IMR-90 (cell line): ENCODE results near the gene IL4. TPM values are rescaled to one million over a fixed set of nuclear protein-coding genes. Genes with fewer than 3 reads are reported as not detected.

Source experiments
- ATAC-seq: fragments of 200-7000 bp; cut with Tn5 transposase; 2 replicates; pipeline ENCODE4 v1.9.1; 2020; ENCODE audit warnings: low read depth, mild to moderate bottlenecking, moderate library complexity
- BruUV-seq: library from RNA; stranded (reverse); fragments of 400-500 nt; replicated peaks from 2 replicates; lab custom pipeline; 2021; lab: Mats Ljungman, UMichigan
- CTCF ChIA-PET: fragments of 300-600 bp; formaldehyde crosslinking; extraction: SDS; loops from one replicate; lab custom pipeline; 2021; ENCODE audit warnings: antibody characterized with exemption; lab: Yijun Ruan, JAX
- POLR2A ChIA-PET: fragments of 300-600 bp; sonication (Branson Sonifier 250); formaldehyde crosslinking; loops from one replicate; lab custom pipeline; 2022; ENCODE audit warnings: antibody characterized with exemption; ENCODE audit not compliant: unreplicated experiment; lab: Charles Lee
- DNase-seq: peaks from one replicate; pipeline ENCODE4 v3.0.0; 2013
- H2AFZ ChIP-seq: replicated peaks from 2 replicates; pipeline ENCODE3; 2013; ENCODE audit warnings: low read length, mild to moderate bottlenecking; ENCODE audit not compliant: poor library complexity
- H2AK5ac ChIP-seq: 2 replicates; pipeline ENCODE4 v1.6.1; 2013; ENCODE audit warnings: low read depth, low read length, inconsistent platforms
- H2AK9ac ChIP-seq: replicated peaks from 2 replicates; pipeline ENCODE3; 2013; ENCODE audit warnings: mild to moderate bottlenecking, low read depth, low read length, moderate library complexity; ENCODE audit not compliant: poor library complexity
- H2BK120ac ChIP-seq: 2 replicates; pipeline ENCODE4 v1.6.1; 2013; ENCODE audit warnings: low read depth, low read length, inconsistent platforms
- H2BK15ac ChIP-seq: 3 replicates; pipeline ENCODE4 v1.6.1; 2013; ENCODE audit warnings: low read depth, low read length, inconsistent platforms
- H2BK20ac ChIP-seq: 2 replicates; pipeline ENCODE4 v1.6.1; 2013; ENCODE audit warnings: low read depth, mild to moderate bottlenecking, inconsistent platforms, low read length, moderate library complexity
- H2BK5ac ChIP-seq: 2 replicates; pipeline ENCODE4 v1.6.1; 2013; ENCODE audit warnings: mild to moderate bottlenecking, low read depth, low read length, inconsistent platforms; ENCODE audit not compliant: poor library complexity, severe bottlenecking
- H3K14ac ChIP-seq: replicated peaks from 2 replicates; pipeline ENCODE4 v1.6.1; 2013; ENCODE audit warnings: low read depth, low read length, inconsistent platforms
- H3K18ac ChIP-seq: 2 replicates; pipeline ENCODE4 v1.6.1; 2013; ENCODE audit warnings: low read depth, low read length, control low read depth
- H3K23ac ChIP-seq: 2 replicates; pipeline ENCODE4 v1.6.1; 2013; ENCODE audit warnings: low read depth, low read length, inconsistent platforms
- H3K27ac ChIP-seq: 2 replicates; pipeline ENCODE4 v1.5.1; 2013; ENCODE audit warnings: mild to moderate bottlenecking, control low read depth, low read length; ENCODE audit not compliant: insufficient read depth
- H3K27me3 ChIP-seq: 2 replicates; pipeline ENCODE4 v1.6.1; 2013; ENCODE audit warnings: low read length; ENCODE audit not compliant: control insufficient read depth, insufficient read depth
- H3K36me3 ChIP-seq: 2 replicates; pipeline ENCODE4 v1.6.1; 2013; ENCODE audit warnings: low read length, mixed read lengths; ENCODE audit not compliant: control insufficient read depth, insufficient read depth
- H3K4ac ChIP-seq: 2 replicates; pipeline ENCODE4 v1.6.1; 2013; ENCODE audit warnings: low read depth, low read length, inconsistent platforms
- H3K4me1 ChIP-seq: 2 replicates; pipeline ENCODE4 v1.6.1; 2013; ENCODE audit warnings: low read length, mixed read lengths; ENCODE audit not compliant: control insufficient read depth, insufficient read depth
- H3K4me2 ChIP-seq: 2 replicates; pipeline ENCODE4 v1.6.1; 2013; ENCODE audit warnings: low read depth, mild to moderate bottlenecking, control low read depth, low read length, moderate library complexity
- H3K4me3 ChIP-seq: 2 replicates; pipeline ENCODE4 v1.5.1; 2013; ENCODE audit warnings: low read depth, mild to moderate bottlenecking, control low read depth, low read length, moderate library complexity; ENCODE audit not compliant: insufficient read depth
- H3K56ac ChIP-seq: 2 replicates; pipeline ENCODE4 v1.6.1; 2013; ENCODE audit warnings: low read length, inconsistent platforms; ENCODE audit not compliant: insufficient read depth; ENCODE audit errors: extremely low read depth
- H3K79me1 ChIP-seq, 2 experiments: 2 replicates each; pipeline ENCODE4 v1.6.1; 2013; ENCODE audit warnings: low read length in 2 of 2, inconsistent platforms in 1 of 2, low read depth in 1 of 2
- H3K9ac ChIP-seq: 2 replicates; pipeline ENCODE4 v1.6.1; 2013; ENCODE audit warnings: low read depth, low read length, control low read depth
- H3K9me1 ChIP-seq: 2 replicates; pipeline ENCODE4 v1.6.1; 2013; ENCODE audit warnings: low read length, inconsistent platforms; ENCODE audit not compliant: insufficient read depth
- H3K9me3 ChIP-seq: 2 replicates; pipeline ENCODE4 v1.6.1; 2013; ENCODE audit warnings: low read length; ENCODE audit not compliant: control insufficient read depth, insufficient read depth
- H4K20me1 ChIP-seq: 2 replicates; pipeline ENCODE4 v1.6.1; 2013; ENCODE audit warnings: low read length, inconsistent platforms; ENCODE audit not compliant: insufficient read depth
- H4K5ac ChIP-seq: 2 replicates; pipeline ENCODE4 v1.6.1; 2013; ENCODE audit warnings: mild to moderate bottlenecking, low read depth, low read length, control low read depth
- H4K8ac ChIP-seq, 2 experiments: 2 replicates each; pipeline ENCODE4 v1.6.1; 2013; ENCODE audit warnings: low read depth in 2 of 2, low read length in 2 of 2, control low read depth in 1 of 2, inconsistent platforms in 1 of 2
- H4K91ac ChIP-seq: 2 replicates; pipeline ENCODE4 v1.6.1; 2013; ENCODE audit warnings: low read depth, low read length, inconsistent platforms; ENCODE audit not compliant: insufficient read depth
- BHLHE40 ChIP-seq: fragments of 150-350 bp; IDR thresholded peaks from 2 replicates; pipeline ENCODE4 v1.6.1; 2016; ENCODE audit warnings: mild to moderate bottlenecking, low read depth, low read length
- CEBPB ChIP-seq: IDR thresholded peaks from 2 replicates; pipeline ENCODE4 v1.6.1; 2012; ENCODE audit warnings: low read depth, low read length, improper control_type of control experiment
- CHD1 ChIP-seq: IDR thresholded peaks from 2 replicates; pipeline ENCODE4 v1.6.1; 2012; ENCODE audit warnings: low read depth, low read length, improper control_type of control experiment
- CTCF ChIP-seq: conservative IDR thresholded peaks from 2 replicates; pipeline ENCODE4 v1.5.1; 2012; ENCODE audit warnings: mild to moderate bottlenecking, low read depth, low read length, improper control_type of control experiment
- ELK1 ChIP-seq: fragments of 150-350 bp; IDR thresholded peaks from 2 replicates; pipeline ENCODE4 v1.6.1; 2016; ENCODE audit warnings: low read depth, mild to moderate bottlenecking, low read length, moderate library complexity, borderline replicate concordance
- FOS ChIP-seq: fragments of 150-350 bp; IDR thresholded peaks from 2 replicates; pipeline ENCODE4 v1.6.1; 2016; ENCODE audit warnings: low read depth, low read length
- MAFK ChIP-seq: IDR thresholded peaks from 2 replicates; pipeline ENCODE4 v1.6.1; 2012; ENCODE audit warnings: low read depth, low read length, improper control_type of control experiment
- MAZ ChIP-seq: IDR thresholded peaks from 2 replicates; pipeline ENCODE4 v1.6.1; 2012; ENCODE audit warnings: low read depth, mild to moderate bottlenecking, low read length, improper control_type of control experiment, moderate library complexity, borderline replicate concordance
- MXI1 ChIP-seq: IDR thresholded peaks from 2 replicates; pipeline ENCODE4 v1.6.1; 2012; ENCODE audit warnings: low read depth, mild to moderate bottlenecking, low read length, moderate library complexity, borderline replicate concordance
- NFE2L2 ChIP-seq: fragments of 150-350 bp; IDR thresholded peaks from 2 replicates; pipeline ENCODE4 v1.6.1; 2016; ENCODE audit warnings: low read depth, mild to moderate bottlenecking, low read length
- POLR2A ChIP-seq: IDR thresholded peaks from 2 replicates; pipeline ENCODE4 v1.6.1; 2012; ENCODE audit warnings: mild to moderate bottlenecking, low read depth, low read length
- RAD21 ChIP-seq: IDR thresholded peaks from 2 replicates; pipeline ENCODE4 v1.6.1; 2012; ENCODE audit warnings: low read length, improper control_type of control experiment
- RCOR1 ChIP-seq: IDR thresholded peaks from 2 replicates; pipeline ENCODE4 v1.6.1; 2012; ENCODE audit warnings: mild to moderate bottlenecking, low read length, improper control_type of control experiment; ENCODE audit not compliant: insufficient replicate concordance
- RFX5 ChIP-seq: IDR thresholded peaks from 2 replicates; pipeline ENCODE4 v1.8.0; 2012; ENCODE audit warnings: low read depth, mild to moderate bottlenecking, low read length, moderate library complexity
- SMC3 ChIP-seq: fragments of 150-350 bp; IDR thresholded peaks from 2 replicates; pipeline ENCODE4 v1.6.1; 2016; ENCODE audit warnings: low read depth, mild to moderate bottlenecking, antibody characterized with exemption, low read length, moderate library complexity
- USF2 ChIP-seq: fragments of 150-350 bp; IDR thresholded peaks from 2 replicates; pipeline ENCODE4 v1.6.1; 2017; ENCODE audit warnings: mild to moderate bottlenecking, antibody characterized with exemption, low read length, low read depth
- WGBS, 2 experiments: methylation state at CpG; one replicate each; pipeline versions ENCODE4 v1.1.5 to v1.1.7; 2013; ENCODE audit warnings: missing lambda C conversion rate in 2 of 2; ENCODE audit not compliant: insufficient read length in 1 of 2; ENCODE audit errors: extremely low coverage in 2 of 2; 5-methylcytosine and 5-hydroxymethylcytosine counted together
- dilution Hi-C: fragments of 300-500 bp; cut with HindIII; formaldehyde crosslinking; loops from one replicate; pipeline ENCODE4 v1.14.3; 2018; ENCODE audit warnings: low sequenced_read_pairs; ENCODE audit not compliant: unreplicated experiment
- in situ Hi-C: fragments of 300-500 bp; cut with MboI; formaldehyde crosslinking; loops from 3 replicates; pipeline ENCODE4 v1.14.3; 2019; ENCODE audit warnings: low sequenced_read_pairs, inconsistent platforms, mixed read lengths
- intact Hi-C: fragments of 100-400 bp; cut with micrococcal nuclease; formaldehyde crosslinking; loops from 2 replicates; pipeline ENCODE4 v1.10.0; 2022
- polyA plus RNA-seq, 3 experiments: library from polyadenylated mRNA; depleted of rRNA; stranded (reverse); fragments of >200 nt; gene quantifications; 2 replicates each; pipeline ENCODE4 v1.2.3, GENCODE V29; 2012; ENCODE audit warnings: low replicate concordance in 1 of 3
- total RNA-seq: library from RNA; depleted of rRNA; stranded (reverse); fragments of >200 nt; gene quantifications from 2 replicates; pipeline ENCODE4 v1.2.3, GENCODE V29; 2012

IL4 gene
- total and polyA plus RNA-seq, 2 of the 4 experiments (the other 2 are of a cell fraction), result not detected

- no peaks in the 10 kb centered on the region for H4K20me1 ChIP-seq
- no TSS peak for BruUV-seq
Observed at GRCh38 chr5:132639706-132640130, 34.1 kb upstream of the IL4 start.

More at GRCh38 chr5:132639706-132640130, 34.1 kb upstream of the IL4 start:
- no peak overlapping the region for H2BK5ac ChIP-seq
- no peak overlapping the region for H2BK120ac ChIP-seq
- H4K8ac ChIP-seq, result no peak overlapping the region
- no peak overlapping the region for H4K91ac ChIP-seq
- H2AK9ac ChIP-seq, result no peak overlapping the region
- H3K27me3 ChIP-seq, result no peaks in the 10 kb centered on the region
- H3K9me3 ChIP-seq, result no peaks in the 10 kb centered on the region
- no peak overlapping the region for H3K27ac ChIP-seq
- no peak overlapping the region for H3K23ac ChIP-seq
- no peak overlapping the region for H2BK15ac ChIP-seq
- H2AFZ ChIP-seq, result no peak overlapping the region
- H2BK20ac ChIP-seq, result no peak overlapping the region
- no peaks in the 10 kb centered on the region for H3K79me1 ChIP-seq
- intact Hi-C loops (loop anchor here (5.0 kb wide), 1 partner anchor 78 kb away; no protein-coding TSS in a partner anchor), in situ Hi-C loops (no loop called here), dilution Hi-C loops (no loop called here)
- no peak overlapping the region for H3K56ac ChIP-seq
- H3K14ac ChIP-seq, result no peak overlapping the region
- no peak overlapping the region for H3K4me2 ChIP-seq
- CTCF ChIA-PET, result no interaction called here
- no peak overlapping the region for H3K9ac ChIP-seq
- H3K36me3 ChIP-seq, result peaks cover 35% of the 10 kb centered on the region
- H3K9me1 ChIP-seq, result peaks cover 6% of the 10 kb centered on the region
- TF ChIP-seq MAFK (no peak), RAD21 (no peak), CEBPB (no peak), CTCF (no peak), POLR2A (no peak), RCOR1 (no peak), SMC3 (no peak), CHD1 (no peak), BHLHE40 (no peak), RFX5 (no peak), MAZ (no peak), NFE2L2 (no peak), FOS (no peak), ELK1 (no peak), USF2 (no peak), MXI1 (no peak)
- no peak overlapping the region for H2AK5ac ChIP-seq
- H4K5ac ChIP-seq, result no peak overlapping the region
- no peak for ATAC-seq
- WGBS, 2 experiments, result no CpG with 5 or more reads among the region's 2 CpGs
- POLR2A ChIA-PET, result no interaction called here
- H3K4me1 ChIP-seq, result no peaks in the 10 kb centered on the region
- no peak overlapping the region for H3K18ac ChIP-seq
- no peak for DNase-seq
- H3K4me3 ChIP-seq, result no peak overlapping the region
- H3K4ac ChIP-seq, result no peak overlapping the region
